ENCODE data around the gene SERPINA12. TPM values are rescaled to one million over a fixed set of nuclear protein-coding genes. Genes with fewer than 3 reads are reported as not detected.

SERPINA12 gene
- total and polyA plus RNA-seq, 9 donors: not detected

DNA sequence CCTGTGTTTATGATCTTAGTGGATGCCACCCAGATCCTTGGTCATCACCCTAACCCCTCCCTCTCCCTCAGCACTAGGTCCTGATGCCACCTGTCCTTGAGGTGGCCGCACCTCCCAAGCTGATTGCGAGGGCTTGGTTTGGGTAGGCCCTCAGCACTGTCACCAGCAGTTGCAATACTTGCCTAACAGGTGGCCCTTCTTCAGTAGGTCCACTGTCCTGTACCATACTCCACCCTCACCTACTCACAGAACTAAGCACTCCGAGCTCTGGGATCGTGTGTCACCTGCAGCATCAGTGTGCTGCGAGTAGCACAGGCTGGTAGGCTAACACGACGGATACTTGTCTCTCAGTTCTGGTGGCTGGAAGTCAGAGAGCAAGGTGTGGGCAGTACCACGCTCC is 14.0 kb upstream of the SERPINA12 start:
- Histone ChIP-seq H3K27me3 (no peaks in the 10 kb centered on the region), H3K36me3 (no peaks in the 10 kb centered on the region), H3K27ac (no peak overlapping the region), H3K4me3 (no peak overlapping the region), H3K9me3 (no peaks in the 10 kb centered on the region), H3K4me1 (ENCODE audit: insufficient read depth) (no peaks in the 10 kb centered on the region)
- intact Hi-C loops (cut with DNase I): loop anchor here in 1 of 4 donors (5.0 kb wide), 1 partner anchor 1009 kb away; no protein-coding TSS in a partner anchor
- TF ChIP-seq CTCF (IDR thresholded peaks at IDR 0.05) (no peak), POLR2A (IDR thresholded peaks at IDR 0.05) (no peak), EP300 (IDR thresholded peaks at IDR 0.05) (no peak)
- 86 to 88% (median 86%) methylated on average over 8 of the region's 8 CpGs for WGBS, 3 donors
- DNase-seq: no peak

DNA sequence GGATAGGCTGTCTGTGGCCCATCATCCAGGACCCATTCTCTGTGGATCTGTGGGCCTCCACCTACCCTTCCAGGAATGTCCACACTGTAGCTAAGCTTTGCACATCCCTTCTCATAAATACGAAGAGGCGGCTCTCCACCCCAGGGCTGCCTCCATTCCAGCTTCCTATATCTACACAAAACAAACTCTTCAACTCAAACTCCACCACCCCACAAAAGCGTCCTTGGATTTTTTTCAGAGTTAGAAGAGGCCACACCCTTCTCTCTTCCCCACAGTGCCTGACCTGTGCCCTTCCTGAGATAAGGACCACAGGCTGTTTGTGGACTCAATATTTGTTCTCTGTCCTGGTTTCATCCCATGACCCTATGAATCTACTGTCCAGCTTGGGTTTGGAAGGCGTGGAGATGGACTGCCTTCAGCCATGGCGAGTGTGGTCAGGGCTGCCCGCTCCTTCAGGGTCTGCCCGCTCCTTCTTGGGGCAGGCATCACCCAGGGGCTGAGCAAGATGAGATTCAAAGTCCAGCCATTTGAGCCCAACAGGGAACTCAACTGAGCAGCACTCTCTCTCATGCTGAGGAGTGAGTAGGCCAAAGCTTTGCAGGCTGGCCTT is 13.0 kb upstream of the SERPINA12 start:
- no peak for TF ChIP-seq CTCF (IDR thresholded peaks at IDR 0.05)
- TF ChIP-seq POLR2A (IDR thresholded peaks at IDR 0.05): no peak
- no peak for TF ChIP-seq EP300 (IDR thresholded peaks at IDR 0.05)
- Histone ChIP-seq H3K4me3 (no peak overlapping the region), H3K27me3 (no peaks in the 10 kb centered on the region), H3K4me1 (ENCODE audit: insufficient read depth) (no peaks in the 10 kb centered on the region), H3K9me3 (no peaks in the 10 kb centered on the region), H3K36me3 (no peaks in the 10 kb centered on the region), H3K27ac (no peak overlapping the region)
- 73 to 88% (median 82%) methylated on average over 7 of the region's 7 CpGs for WGBS, 3 donors
- intact Hi-C loops (cut with DNase I): loop anchor here in 1 of 4 donors (5.0 kb wide), 1 partner anchor 1010 kb away; no protein-coding TSS in a partner anchor
- DNase-seq: no peak

GRCh38 chr14:94521375-94522114 is 12.3 kb upstream of the SERPINA12 start:
- DNase-seq: no peak
- no peak for TF ChIP-seq POLR2A (IDR thresholded peaks at IDR 0.05)
- TF ChIP-seq CTCF (IDR thresholded peaks at IDR 0.05): no peak
- no peak for TF ChIP-seq EP300 (IDR thresholded peaks at IDR 0.05)
- 47 to 55% (median 50%) methylated on average over 5 of the region's 5 CpGs for WGBS, 3 donors
- Histone ChIP-seq H3K27ac (no peak overlapping the region), H3K36me3 (no peaks in the 10 kb centered on the region), H3K4me1 (ENCODE audit: insufficient read depth) (no peaks in the 10 kb centered on the region), H3K4me3 (no peak overlapping the region), H3K27me3 (no peaks in the 10 kb centered on the region), H3K9me3 (no peaks in the 10 kb centered on the region)
- intact Hi-C loops (cut with DNase I): loop anchor here in 1 of 4 donors (5.0 kb wide), 1 partner anchor 1011 kb away; no protein-coding TSS in a partner anchor

DNA sequence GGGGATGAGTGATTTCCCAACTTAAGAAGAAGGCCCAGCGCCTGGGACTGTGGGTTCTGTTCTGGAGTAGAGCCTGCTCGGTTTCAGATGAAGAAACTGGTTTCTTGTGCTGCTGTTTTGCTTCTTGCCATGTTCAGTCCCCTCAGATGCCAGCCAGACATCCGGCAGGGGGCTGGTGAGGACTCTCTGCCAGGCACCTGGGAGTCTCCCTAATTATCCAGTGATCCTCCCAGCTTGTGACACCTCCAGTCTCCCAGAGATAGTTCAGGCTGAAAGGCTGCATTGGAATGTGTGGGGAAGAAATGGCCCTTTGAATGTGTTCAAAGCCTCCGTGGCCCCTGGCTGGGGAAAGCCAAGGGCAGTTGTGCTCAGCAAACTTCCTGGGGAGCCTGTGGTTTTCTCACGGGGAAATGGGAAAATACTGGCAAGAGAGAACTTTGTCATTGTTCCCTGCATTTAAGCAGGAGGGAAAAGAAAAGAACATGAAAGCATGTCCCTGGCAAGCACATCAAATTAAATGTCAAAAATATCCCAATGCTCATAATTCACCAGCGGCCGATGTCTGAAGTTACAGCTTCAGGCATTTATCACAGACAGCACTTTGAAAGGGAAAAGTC is 8.5 kb upstream of the SERPINA12 start:
- no peak overlapping the region for H3K27ac ChIP-seq
- 26 to 46% (median 39%) methylated on average over 7 of the region's 7 CpGs for WGBS, 3 donors
- intact Hi-C loops (cut with DNase I): no loop called here
- H3K4me3 ChIP-seq: no peak overlapping the region
- no peaks in the 10 kb centered on the region for H3K9me3 ChIP-seq
- TF ChIP-seq POLR2A (IDR thresholded peaks at IDR 0.05) (no peak), CTCF (IDR thresholded peaks at IDR 0.05) (no peak), EP300 (IDR thresholded peaks at IDR 0.05) (no peak)
- no peaks in the 10 kb centered on the region for H3K4me1 ChIP-seq (ENCODE audit: insufficient read depth)
- H3K36me3 ChIP-seq: no peaks in the 10 kb centered on the region
- H3K27me3 ChIP-seq: no peaks in the 10 kb centered on the region
- DNase-seq: no peak

Data from ovary (tissue), 9 donors.